OCI-LY3 (cell line): Measurements from ENCODE around the gene NAA10.

Source experiments
- CTCF ChIP-seq: fragments of 200-600, 300-600 bp; sonication (generic); IDR thresholded peaks from 2 replicates; pipeline ENCODE4 v1.5.1; 2014; ENCODE audit warnings: antibody characterized with exemption, low read length, low read depth
- EZH2phosphoT487 ChIP-seq: fragments of 200-600 bp; shearing (Covaris generic); IDR thresholded peaks from 2 replicates; pipeline ENCODE4 v1.6.1; 2018; ENCODE audit warnings: antibody characterized with exemption, mixed run types, low read depth

DNA sequence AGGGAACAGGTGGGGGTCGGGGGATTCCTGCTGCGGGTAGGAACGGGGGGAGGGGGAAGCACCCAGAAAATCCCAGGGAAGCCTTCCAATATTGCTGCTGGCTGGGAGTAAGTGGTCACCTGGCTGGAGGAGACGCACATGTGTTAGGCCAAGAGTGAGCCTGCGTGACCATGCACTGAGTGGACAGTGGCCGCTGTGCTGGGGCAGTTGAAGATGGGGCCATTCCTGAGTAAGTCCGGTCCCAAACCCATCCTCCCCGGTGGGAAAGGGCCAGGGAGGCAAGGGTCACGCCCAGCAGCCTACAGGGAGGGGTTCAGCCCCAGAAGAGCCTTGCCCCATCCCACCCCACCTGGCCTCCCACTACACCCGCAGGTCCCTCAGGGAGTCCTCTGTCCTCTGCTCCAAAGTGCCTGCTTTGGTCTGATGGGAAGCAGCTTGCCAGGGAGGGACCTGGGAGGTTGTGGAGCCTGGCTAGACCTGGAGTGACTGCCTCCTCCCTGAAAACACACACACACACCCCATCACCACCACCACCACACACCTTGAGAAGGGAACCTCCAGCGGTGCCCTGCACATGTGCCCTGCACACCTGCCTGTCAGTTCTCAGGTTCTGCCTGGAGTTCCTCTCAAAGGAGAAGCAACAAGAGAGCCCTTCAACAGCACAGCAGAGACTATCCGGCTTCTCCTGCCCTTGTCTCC is 54.9 kb downstream of the NAA10 start:
- TF ChIP-seq CTCF, result no peak
- no peak for TF ChIP-seq EZH2phosphoT487
